ENCODE data around the gene METTL16.

The METTL16 gene

GRCh38 chr17:2427910-2428309 lies 83.8 kb downstream of the METTL16 start:
- H3K9ac ChIP-seq (ENCODE audit: low read length) = no peak overlapping the region
- H3K9me3 ChIP-seq (ENCODE audit: control insufficient read depth, low read depth, low read length) = no peaks in the 10 kb centered on the region
- no peaks in the 10 kb centered on the region for H3K27me3 ChIP-seq (ENCODE audit: control insufficient read depth, insufficient read depth, low read length)
- no peak overlapping the region for H3K27ac ChIP-seq (ENCODE audit: low read length)
- no peak overlapping the region for H3K4me3 ChIP-seq (ENCODE audit: low read length)
- no peaks in the 10 kb centered on the region for H3K4me1 ChIP-seq (ENCODE audit: control insufficient read depth, low read depth, low read length)
- peaks cover 7% of the 10 kb centered on the region for H3K36me3 ChIP-seq (ENCODE audit: control insufficient read depth, low read depth, low read length)

- Histone ChIP-seq H3K4me1 (ENCODE audit: control insufficient read depth, low read depth, low read length) (no peaks in the 10 kb centered on the region), H3K4me3 (ENCODE audit: low read length) (no peak overlapping the region), H3K27me3 (ENCODE audit: control insufficient read depth, insufficient read depth, low read length) (no peaks in the 10 kb centered on the region), H3K36me3 (ENCODE audit: control insufficient read depth, low read depth, low read length) (peaks cover 4% of the 10 kb centered on the region), H3K9ac (ENCODE audit: low read length) (no peak overlapping the region), H3K27ac (ENCODE audit: low read length) (no peak overlapping the region), H3K9me3 (ENCODE audit: control insufficient read depth, low read depth, low read length) (no peaks in the 10 kb centered on the region)
These were observed 84.5 kb downstream of the METTL16 start for GRCh38 chr17:2427215-2427614.

GRCh38 chr17:2423271-2423670 lies 88.4 kb downstream of the METTL16 start:
- Histone ChIP-seq H3K4me1 (ENCODE audit: control insufficient read depth, low read depth, low read length) (no peaks in the 10 kb centered on the region), H3K27ac (ENCODE audit: low read length) (no peak overlapping the region)

GRCh38 chr17:2421315-2422147 lies 90.2 kb downstream of the METTL16 start:
- H3K4me3 ChIP-seq (ENCODE audit: low read length) = no peak overlapping the region
- no peaks in the 10 kb centered on the region for H3K9me3 ChIP-seq (ENCODE audit: control insufficient read depth, low read depth, low read length)
- H3K27me3 ChIP-seq (ENCODE audit: control insufficient read depth, insufficient read depth, low read length) = no peaks in the 10 kb centered on the region
- no peak overlapping the region for H3K27ac ChIP-seq (ENCODE audit: low read length)
- H3K36me3 ChIP-seq (ENCODE audit: control insufficient read depth, low read depth, low read length) = peaks cover 23% of the 10 kb centered on the region
- H3K9ac ChIP-seq (ENCODE audit: low read length) = no peak overlapping the region
- H3K4me1 ChIP-seq (ENCODE audit: control insufficient read depth, low read depth, low read length) = no peaks in the 10 kb centered on the region

More at GRCh38 chr17:2423271-2423670, 88.4 kb downstream of the METTL16 start:
- no peak overlapping the region for H3K4me3 ChIP-seq (ENCODE audit: low read length)
- peaks cover 23% of the 10 kb centered on the region for H3K36me3 ChIP-seq (ENCODE audit: control insufficient read depth, low read depth, low read length)
- no peaks in the 10 kb centered on the region for H3K9me3 ChIP-seq (ENCODE audit: control insufficient read depth, low read depth, low read length)
- no peak overlapping the region for H3K9ac ChIP-seq (ENCODE audit: low read length)
- no peaks in the 10 kb centered on the region for H3K27me3 ChIP-seq (ENCODE audit: control insufficient read depth, insufficient read depth, low read length)

GRCh38 chr17:2420176-2420575 lies 91.5 kb downstream of the METTL16 start:
- peaks cover 24% of the 10 kb centered on the region for H3K36me3 ChIP-seq (ENCODE audit: control insufficient read depth, low read depth, low read length)
- H3K27ac ChIP-seq (ENCODE audit: low read length) = no peak overlapping the region
- H3K9me3 ChIP-seq (ENCODE audit: control insufficient read depth, low read depth, low read length) = no peaks in the 10 kb centered on the region
- H3K4me3 ChIP-seq (ENCODE audit: low read length) = no peak overlapping the region
- H3K9ac ChIP-seq (ENCODE audit: low read length) = no peak overlapping the region
- H3K4me1 ChIP-seq (ENCODE audit: control insufficient read depth, low read depth, low read length) = no peaks in the 10 kb centered on the region
- H3K27me3 ChIP-seq (ENCODE audit: control insufficient read depth, insufficient read depth, low read length) = no peaks in the 10 kb centered on the region

- no peak overlapping the region for H3K4me3 ChIP-seq (ENCODE audit: low read length)
- H3K9ac ChIP-seq (ENCODE audit: low read length) = no peak overlapping the region
- H3K27ac ChIP-seq (ENCODE audit: low read length) = no peak overlapping the region
- H3K9me3 ChIP-seq (ENCODE audit: control insufficient read depth, low read depth, low read length) = no peaks in the 10 kb centered on the region
- H3K4me1 ChIP-seq (ENCODE audit: control insufficient read depth, low read depth, low read length) = no peaks in the 10 kb centered on the region
- H3K36me3 ChIP-seq (ENCODE audit: control insufficient read depth, low read depth, low read length) = peaks cover 27% of the 10 kb centered on the region
- no peaks in the 10 kb centered on the region for H3K27me3 ChIP-seq (ENCODE audit: control insufficient read depth, insufficient read depth, low read length)
These were observed 92.2 kb downstream of the METTL16 start for GRCh38 chr17:2419486-2419885.

- no peaks in the 10 kb centered on the region for H3K27me3 ChIP-seq (ENCODE audit: control insufficient read depth, insufficient read depth, low read length)
- no peak overlapping the region for H3K9ac ChIP-seq (ENCODE audit: low read length)
- H3K4me3 ChIP-seq (ENCODE audit: low read length) = no peak overlapping the region
- peaks cover 34% of the 10 kb centered on the region for H3K36me3 ChIP-seq (ENCODE audit: control insufficient read depth, low read depth, low read length)
- no peak overlapping the region for H3K27ac ChIP-seq (ENCODE audit: low read length)
- H3K9me3 ChIP-seq (ENCODE audit: control insufficient read depth, low read depth, low read length) = no peaks in the 10 kb centered on the region
- no peaks in the 10 kb centered on the region for H3K4me1 ChIP-seq (ENCODE audit: control insufficient read depth, low read depth, low read length)
These were observed 93.1 kb downstream of the METTL16 start for GRCh38 chr17:2418572-2418971.

GRCh38 chr17:2416010-2416734 lies 95.5 kb downstream of the METTL16 start:
- Histone ChIP-seq H3K9me3 (ENCODE audit: control insufficient read depth, low read depth, low read length) (no peaks in the 10 kb centered on the region), H3K27ac (ENCODE audit: low read length) (no peak overlapping the region), H3K36me3 (ENCODE audit: control insufficient read depth, low read depth, low read length) (peaks cover 37% of the 10 kb centered on the region), H3K9ac (ENCODE audit: low read length) (no peak overlapping the region), H3K4me3 (ENCODE audit: low read length) (no peak overlapping the region), H3K4me1 (ENCODE audit: control insufficient read depth, low read depth, low read length) (no peaks in the 10 kb centered on the region), H3K27me3 (ENCODE audit: control insufficient read depth, insufficient read depth, low read length) (no peaks in the 10 kb centered on the region)

- H3K9me3 ChIP-seq (ENCODE audit: control insufficient read depth, low read depth, low read length) = no peaks in the 10 kb centered on the region
- H3K36me3 ChIP-seq (ENCODE audit: control insufficient read depth, low read depth, low read length) = peaks cover 28% of the 10 kb centered on the region
- no peak overlapping the region for H3K4me3 ChIP-seq (ENCODE audit: low read length)
- no peaks in the 10 kb centered on the region for H3K27me3 ChIP-seq (ENCODE audit: control insufficient read depth, insufficient read depth, low read length)
- H3K27ac ChIP-seq (ENCODE audit: low read length) = no peak overlapping the region
- no peaks in the 10 kb centered on the region for H3K4me1 ChIP-seq (ENCODE audit: control insufficient read depth, low read depth, low read length)
- no peak overlapping the region for H3K9ac ChIP-seq (ENCODE audit: low read length)
These were observed 96.6 kb downstream of the METTL16 start for GRCh38 chr17:2415081-2415480.

- no peak overlapping the region for H3K4me3 ChIP-seq (ENCODE audit: low read length)
- H3K27ac ChIP-seq (ENCODE audit: low read length) = no peak overlapping the region
- H3K9ac ChIP-seq (ENCODE audit: low read length) = no peak overlapping the region
- H3K27me3 ChIP-seq (ENCODE audit: control insufficient read depth, insufficient read depth, low read length) = no peaks in the 10 kb centered on the region
- peaks cover 23% of the 10 kb centered on the region for H3K36me3 ChIP-seq (ENCODE audit: control insufficient read depth, low read depth, low read length)
- H3K9me3 ChIP-seq (ENCODE audit: control insufficient read depth, low read depth, low read length) = no peaks in the 10 kb centered on the region
- H3K4me1 ChIP-seq (ENCODE audit: control insufficient read depth, low read depth, low read length) = no peaks in the 10 kb centered on the region
These were observed 97.1 kb downstream of the METTL16 start for GRCh38 chr17:2414446-2415064.

GRCh38 chr17:2412561-2413021 lies 99.1 kb downstream of the METTL16 start:
- H3K27ac ChIP-seq (ENCODE audit: low read length) = no peak overlapping the region
- peaks cover 15% of the 10 kb centered on the region for H3K36me3 ChIP-seq (ENCODE audit: control insufficient read depth, low read depth, low read length)
- no peaks in the 10 kb centered on the region for H3K9me3 ChIP-seq (ENCODE audit: control insufficient read depth, low read depth, low read length)
- H3K4me1 ChIP-seq (ENCODE audit: control insufficient read depth, low read depth, low read length) = no peaks in the 10 kb centered on the region
- H3K9ac ChIP-seq (ENCODE audit: low read length) = no peak overlapping the region
- H3K27me3 ChIP-seq (ENCODE audit: control insufficient read depth, insufficient read depth, low read length) = no peaks in the 10 kb centered on the region
- no peak overlapping the region for H3K4me3 ChIP-seq (ENCODE audit: low read length)

Data from iPS-18a (cell line).